ENCODE data around the gene NFKB1.

The NFKB1 gene

DNA sequence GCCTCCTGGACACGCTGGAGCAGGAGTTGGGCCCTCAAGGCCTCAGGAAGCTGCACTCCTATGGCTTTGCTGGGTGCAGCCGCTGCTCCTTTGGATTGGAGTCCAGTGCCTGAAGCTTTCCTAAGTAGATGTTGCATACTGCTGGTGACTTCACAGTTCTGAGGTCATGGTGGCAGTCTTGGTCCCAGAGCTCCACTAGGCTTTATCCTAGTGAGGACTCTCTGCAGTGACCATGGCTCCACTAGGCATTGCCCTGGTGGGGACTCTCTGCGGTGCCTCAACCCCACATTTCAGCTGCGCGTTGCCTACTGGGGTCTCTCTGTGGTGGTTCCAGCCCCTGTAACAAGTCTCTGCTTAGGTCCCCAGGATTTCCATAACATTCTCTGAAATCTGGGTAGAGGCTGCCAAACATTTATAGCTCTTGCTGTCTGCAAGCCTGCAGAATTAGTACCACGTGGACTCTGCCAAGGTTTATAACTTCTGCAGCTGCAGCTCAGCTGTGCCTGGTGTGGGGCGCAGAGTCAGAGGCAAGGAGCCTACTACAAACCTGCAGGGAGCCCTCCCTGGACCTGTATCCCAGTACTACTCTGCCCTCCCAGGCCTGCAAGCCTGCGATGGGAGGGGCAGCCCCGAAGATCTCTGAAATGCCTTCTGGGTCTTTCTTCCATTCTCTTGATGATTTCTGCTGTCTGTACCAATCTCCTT lies 46.0 kb upstream of the NFKB1 start:
- no peak overlapping the region for H3K4me2 ChIP-seq
- no peaks in the 10 kb centered on the region for H3K36me3 ChIP-seq (ENCODE audit: insufficient read depth)
- TF ChIP-seq, protein P1, sequence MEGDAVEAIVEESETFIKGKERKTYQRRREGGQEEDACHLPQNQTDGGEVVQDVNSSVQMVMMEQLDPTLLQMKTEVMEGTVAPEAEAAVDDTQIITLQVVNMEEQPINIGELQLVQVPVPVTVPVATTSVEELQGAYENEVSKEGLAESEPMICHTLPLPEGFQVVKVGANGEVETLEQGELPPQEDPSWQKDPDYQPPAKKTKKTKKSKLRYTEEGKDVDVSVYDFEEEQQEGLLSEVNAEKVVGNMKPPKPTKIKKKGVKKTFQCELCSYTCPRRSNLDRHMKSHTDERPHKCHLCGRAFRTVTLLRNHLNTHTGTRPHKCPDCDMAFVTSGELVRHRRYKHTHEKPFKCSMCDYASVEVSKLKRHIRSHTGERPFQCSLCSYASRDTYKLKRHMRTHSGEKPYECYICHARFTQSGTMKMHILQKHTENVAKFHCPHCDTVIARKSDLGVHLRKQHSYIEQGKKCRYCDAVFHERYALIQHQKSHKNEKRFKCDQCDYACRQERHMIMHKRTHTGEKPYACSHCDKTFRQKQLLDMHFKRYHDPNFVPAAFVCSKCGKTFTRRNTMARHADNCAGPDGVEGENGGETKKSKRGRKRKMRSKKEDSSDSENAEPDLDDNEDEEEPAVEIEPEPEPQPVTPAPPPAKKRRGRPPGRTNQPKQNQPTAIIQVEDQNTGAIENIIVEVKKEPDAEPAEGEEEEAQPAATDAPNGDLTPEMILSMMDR (conservative IDR thresholded peaks at IDR 0.05; ENCODE audit: low read depth, low read length), result no peak
- no peaks in the 10 kb centered on the region for H3K79me2 ChIP-seq (ENCODE audit: insufficient read depth, low read depth)
- H3K4me1 ChIP-seq (ENCODE audit: low read depth, poor library complexity, severe bottlenecking), result no peaks in the 10 kb centered on the region
- H3K9ac ChIP-seq, result no peak overlapping the region
- no peaks in the 10 kb centered on the region for H4K20me1 ChIP-seq (ENCODE audit: insufficient read depth)
- no peak overlapping the region for H2AFZ ChIP-seq (ENCODE audit: low read depth)
- no peak overlapping the region for H3K27ac ChIP-seq
- H3K4me3 ChIP-seq (IDR thresholded peaks at IDR 0.05; ENCODE audit: insufficient read depth, low read depth, low read length), result no peak overlapping the region
- no peaks in the 10 kb centered on the region for H3K27me3 ChIP-seq (ENCODE audit: insufficient read depth, low read depth)

DNA sequence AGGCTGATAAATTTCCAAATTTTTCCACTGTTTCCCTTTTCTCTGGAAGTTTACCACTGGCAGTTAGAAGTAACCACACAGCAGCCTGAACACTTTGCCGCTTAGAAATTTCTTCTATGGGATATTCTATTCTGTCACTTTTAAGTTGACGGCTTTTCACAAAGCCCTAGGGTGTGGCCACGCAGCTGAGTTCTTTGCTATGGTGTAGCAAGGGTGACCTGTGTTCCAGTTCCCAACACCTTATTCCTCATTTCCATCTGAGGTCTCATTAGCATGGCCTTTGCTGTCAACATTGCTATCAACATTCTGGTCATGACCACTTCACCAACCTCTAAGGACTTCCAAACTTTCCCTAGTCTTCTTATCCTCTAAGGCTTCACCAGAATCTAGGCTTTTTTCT lies 45.4 kb upstream of the NFKB1 start:
- Histone ChIP-seq H3K27ac (no peak overlapping the region), H4K20me1 (ENCODE audit: insufficient read depth) (no peaks in the 10 kb centered on the region), H3K9ac (no peak overlapping the region), H3K4me2 (no peak overlapping the region), H3K4me1 (ENCODE audit: low read depth, poor library complexity, severe bottlenecking) (no peaks in the 10 kb centered on the region), H3K36me3 (ENCODE audit: insufficient read depth) (no peaks in the 10 kb centered on the region), H2AFZ (ENCODE audit: low read depth) (no peak overlapping the region), H3K79me2 (ENCODE audit: insufficient read depth, low read depth) (no peaks in the 10 kb centered on the region), H3K27me3 (ENCODE audit: insufficient read depth, low read depth) (no peaks in the 10 kb centered on the region), H3K4me3 (IDR thresholded peaks at IDR 0.05; ENCODE audit: insufficient read depth, low read depth, low read length) (no peak overlapping the region)
- TF ChIP-seq, protein P1 (conservative IDR thresholded peaks at IDR 0.05; ENCODE audit: low read depth, low read length), result no peak

DNA sequence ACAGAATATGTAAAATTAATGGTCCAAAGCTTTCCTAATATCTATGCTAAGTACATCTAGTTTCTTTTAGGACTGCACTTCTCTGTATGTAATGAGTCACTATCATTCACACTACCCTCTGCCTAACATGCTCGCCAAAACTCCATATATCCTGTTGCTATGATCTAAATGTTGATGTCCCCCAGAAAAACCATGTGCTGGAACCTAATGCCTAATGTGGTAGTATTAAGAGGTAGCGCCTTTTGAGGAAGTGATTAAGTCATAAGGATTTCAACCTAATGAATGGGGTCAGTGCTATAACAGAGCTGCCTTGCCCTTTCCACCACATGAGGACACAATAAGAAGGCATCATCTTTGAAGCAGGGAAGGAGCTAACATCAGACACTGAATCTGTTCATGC lies 34.9 kb upstream of the NFKB1 start:
- no peaks in the 10 kb centered on the region for H3K27me3 ChIP-seq (ENCODE audit: insufficient read depth, low read depth)
- no peak overlapping the region for H3K27ac ChIP-seq
- H2AFZ ChIP-seq (ENCODE audit: low read depth), result no peak overlapping the region
- no peaks in the 10 kb centered on the region for H3K4me1 ChIP-seq (ENCODE audit: low read depth, poor library complexity, severe bottlenecking)
- TF ChIP-seq, protein P1 (conservative IDR thresholded peaks at IDR 0.05; ENCODE audit: low read depth, low read length), result no peak
- H3K79me2 ChIP-seq (ENCODE audit: insufficient read depth, low read depth), result no peaks in the 10 kb centered on the region
- H3K36me3 ChIP-seq (ENCODE audit: insufficient read depth), result no peaks in the 10 kb centered on the region
- no peaks in the 10 kb centered on the region for H4K20me1 ChIP-seq (ENCODE audit: insufficient read depth)
- H3K9ac ChIP-seq, result no peak overlapping the region
- no peak overlapping the region for H3K4me3 ChIP-seq (IDR thresholded peaks at IDR 0.05; ENCODE audit: insufficient read depth, low read depth, low read length)
- no peak overlapping the region for H3K4me2 ChIP-seq

DNA sequence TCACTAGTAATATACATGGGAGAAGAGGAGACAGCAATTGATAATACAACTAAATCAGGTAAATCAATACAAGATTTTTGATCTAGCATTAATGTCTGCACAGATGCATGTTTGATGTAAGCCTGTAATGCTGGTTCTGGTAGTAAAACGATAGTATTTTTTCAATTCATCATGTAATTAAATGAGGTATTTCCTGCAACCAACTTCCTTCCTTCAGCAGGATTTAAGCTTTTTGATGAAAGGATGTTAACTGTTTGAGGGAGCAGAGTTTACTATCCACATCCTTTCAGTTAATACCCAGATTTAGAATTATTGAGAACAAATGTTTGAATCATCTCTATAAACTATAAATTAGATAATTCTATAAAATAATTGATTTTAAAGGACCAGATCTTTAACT lies 31.4 kb upstream of the NFKB1 start:
- Histone ChIP-seq H3K79me2 (ENCODE audit: insufficient read depth, low read depth) (no peaks in the 10 kb centered on the region), H3K4me1 (ENCODE audit: low read depth, poor library complexity, severe bottlenecking) (no peaks in the 10 kb centered on the region), H3K27ac (no peak overlapping the region), H2AFZ (ENCODE audit: low read depth) (no peak overlapping the region), H3K9ac (no peak overlapping the region), H3K36me3 (ENCODE audit: insufficient read depth) (no peaks in the 10 kb centered on the region), H3K27me3 (ENCODE audit: insufficient read depth, low read depth) (no peaks in the 10 kb centered on the region), H3K4me3 (IDR thresholded peaks at IDR 0.05; ENCODE audit: insufficient read depth, low read depth, low read length) (no peak overlapping the region), H3K4me2 (no peak overlapping the region), H4K20me1 (ENCODE audit: insufficient read depth) (no peaks in the 10 kb centered on the region)
- TF ChIP-seq, protein P1 (conservative IDR thresholded peaks at IDR 0.05; ENCODE audit: low read depth, low read length), result no peak

Measured in KMS-11 (cell line).